Ovary (tissue), 9 donors: ENCODE measurements around the gene MMP25. TPM values are rescaled to one million over a fixed set of nuclear protein-coding genes. Genes with fewer than 3 reads are reported as not detected.

Experiments
- DNase-seq, 5 donors: peaks; one replicate each; pipeline ENCODE4 v3.0.0-alpha.2; 2019 to 2020
- H3K27ac ChIP-seq, 2 donors: fragments of 200-600 bp; one replicate each; pipeline versions ENCODE4 v1.5.1 to v1.8.0; 2019 to 2022
- H3K27me3 ChIP-seq: fragments of 200-600 bp; one replicate; pipeline ENCODE4 v1.8.0; 2022
- H3K36me3 ChIP-seq: fragments of 200-600 bp; sonication (generic); one replicate; pipeline ENCODE4 v1.5.1; 2019
- H3K4me1 ChIP-seq: one replicate; pipeline ENCODE4 v1.8.1; 2013; ENCODE audit warnings: mild to moderate bottlenecking, moderate library complexity; ENCODE audit not compliant: insufficient read depth
- H3K4me3 ChIP-seq: fragments of 200-600 bp; sonication (generic); one replicate; pipeline ENCODE4 v1.5.1; 2017
- H3K9me3 ChIP-seq, 2 donors: fragments of 200-600 bp in 1 of 2; sonication (generic) in 1 of 2; one replicate each; pipeline versions ENCODE4 v1.5.1 to v1.8.1; 2013 to 2019; ENCODE audit warnings: mild to moderate bottlenecking in 1 of 2, moderate library complexity in 1 of 2
- EP300 ChIP-seq: sonication (generic); formaldehyde crosslinking; IDR thresholded peaks from one replicate; pipeline ENCODE4 v1.6.1; 2017; ENCODE audit warnings: antibody characterized with exemption
- POLR2A ChIP-seq: fragments of 450-650 bp; IDR thresholded peaks from one replicate; pipeline ENCODE4 v1.6.1; 2017; ENCODE audit warnings: antibody characterized with exemption, mild to moderate bottlenecking, moderate library complexity
- WGBS, 3 donors: extraction: QIAGEN DNeasy Blood & Tissue Kit in 1 of 3; methylation state at CpG; one replicate each; pipeline versions ENCODE4 v1.1.5 to v1.1.7; 2013 to 2017; 5-methylcytosine and 5-hydroxymethylcytosine counted together
- intact Hi-C, 4 donors: fragments of 100-400 bp; cut with DNase I; formaldehyde crosslinking; loops; one replicate each; pipeline versions ENCODE4 v1.11.0 to v1.15.1; 2022 to 2023
- polyA plus RNA-seq, 2 donors: library from polyadenylated mRNA; stranded (reverse); fragments of 200-250 nt in 1 of 2; fragments of 350-450 nt in 1 of 2; fragmentation: Illumina TruSeq in 1 of 2; extraction: RNeasy Lipid Tissue Mini Kit (QIAGEN cat#74804) in 1 of 2; gene quantifications; one replicate each; pipeline ENCODE4 v1.2.3, GENCODE V29; 2013 to 2014
- total RNA-seq, 7 donors: library from RNA; depleted of rRNA in 2 of 7; stranded (reverse); fragments of >200 nt in 2 of 7; fragmentation: NEBNext Ultra II Directional in 3 of 7; extraction: Animal tissue kit (Norgen Biotek cat#: 25700) in 3 of 7; gene quantifications; one replicate each; pipeline versions ENCODE4 v1.1.0 to v1.2.4, GENCODE V29; 2016 to 2023
- TF ChIP-seq, protein P1 (sequence below), 3 donors: fragments of 450-650 bp in 2 of 3; fragments of 200-600 bp in 1 of 3; IDR thresholded peaks; one replicate each; pipeline versions ENCODE4 v1.5.1 to v1.8.0; 2016 to 2022; ENCODE audit warnings: antibody characterized with exemption in 3 of 3, mild to moderate bottlenecking in 1 of 3
- donor health status: DM: no; HTN: no; CAD: no; lungs with moderate emphysema.
- donor health status: DM: no; HTN: no; CAD: no.
- donor health status: Bipolar disorder and iron deficiency.
- donor health status: DM: yes; HTN: yes; CAD: no.
- donor health status: DM: no; HTN: no; CAD: no.
- donor health status: DM: yes; HTN: yes; CAD: no.

The MMP25 gene
- total and polyA plus RNA-seq, 9 donors, result 0.15 to 0.72 (median 0.59) TPM; not detected in 1

- no peak overlapping the region for H3K4me3 ChIP-seq
- H3K27ac ChIP-seq, result no peak overlapping the region
- H3K36me3 ChIP-seq, result no peaks in the 10 kb centered on the region
- DNase-seq, result peak; percentile 85 to 92 (median 86)
- H3K27me3 ChIP-seq, result peaks cover 8% of the 10 kb centered on the region
- no peaks in the 10 kb centered on the region for H3K9me3 ChIP-seq
- H3K4me1 ChIP-seq, result no peaks in the 10 kb centered on the region
- WGBS, 3 donors, result 5 to 11% (median 9%) methylated on average over 31 to 58 of the region's 58 CpGs
- TF ChIP-seq, protein P1, sequence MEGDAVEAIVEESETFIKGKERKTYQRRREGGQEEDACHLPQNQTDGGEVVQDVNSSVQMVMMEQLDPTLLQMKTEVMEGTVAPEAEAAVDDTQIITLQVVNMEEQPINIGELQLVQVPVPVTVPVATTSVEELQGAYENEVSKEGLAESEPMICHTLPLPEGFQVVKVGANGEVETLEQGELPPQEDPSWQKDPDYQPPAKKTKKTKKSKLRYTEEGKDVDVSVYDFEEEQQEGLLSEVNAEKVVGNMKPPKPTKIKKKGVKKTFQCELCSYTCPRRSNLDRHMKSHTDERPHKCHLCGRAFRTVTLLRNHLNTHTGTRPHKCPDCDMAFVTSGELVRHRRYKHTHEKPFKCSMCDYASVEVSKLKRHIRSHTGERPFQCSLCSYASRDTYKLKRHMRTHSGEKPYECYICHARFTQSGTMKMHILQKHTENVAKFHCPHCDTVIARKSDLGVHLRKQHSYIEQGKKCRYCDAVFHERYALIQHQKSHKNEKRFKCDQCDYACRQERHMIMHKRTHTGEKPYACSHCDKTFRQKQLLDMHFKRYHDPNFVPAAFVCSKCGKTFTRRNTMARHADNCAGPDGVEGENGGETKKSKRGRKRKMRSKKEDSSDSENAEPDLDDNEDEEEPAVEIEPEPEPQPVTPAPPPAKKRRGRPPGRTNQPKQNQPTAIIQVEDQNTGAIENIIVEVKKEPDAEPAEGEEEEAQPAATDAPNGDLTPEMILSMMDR (IDR thresholded peaks at IDR 0.05), result peak in 1 of 3 donors; percentile 52
- no peak for TF ChIP-seq EP300
- intact Hi-C loops, result no loop called here
Measured at GRCh38 chr16:3003582-3004270, 42.6 kb upstream of the MMP25 start.

- Histone ChIP-seq H3K27ac (no peak overlapping the region), H3K9me3 (no peaks in the 10 kb centered on the region), H3K4me3 (no peak overlapping the region), H3K27me3 (peaks cover 8% of the 10 kb centered on the region), H3K36me3 (no peaks in the 10 kb centered on the region), H3K4me1 (no peaks in the 10 kb centered on the region)
- WGBS, 3 donors, result 0 to 1% methylated on average over 35 to 64 of the region's 67 CpGs; no CpG with 5 or more reads in 1 of the 3 donors
- intact Hi-C loops, result no loop called here
- TF ChIP-seq, protein P1 (IDR thresholded peaks at IDR 0.05), result no peak
- TF ChIP-seq EP300, result no peak
- no peak for TF ChIP-seq POLR2A
- no peak for DNase-seq
Measured at GRCh38 chr16:3004319-3004718, 42.0 kb upstream of the MMP25 start.

DNA sequence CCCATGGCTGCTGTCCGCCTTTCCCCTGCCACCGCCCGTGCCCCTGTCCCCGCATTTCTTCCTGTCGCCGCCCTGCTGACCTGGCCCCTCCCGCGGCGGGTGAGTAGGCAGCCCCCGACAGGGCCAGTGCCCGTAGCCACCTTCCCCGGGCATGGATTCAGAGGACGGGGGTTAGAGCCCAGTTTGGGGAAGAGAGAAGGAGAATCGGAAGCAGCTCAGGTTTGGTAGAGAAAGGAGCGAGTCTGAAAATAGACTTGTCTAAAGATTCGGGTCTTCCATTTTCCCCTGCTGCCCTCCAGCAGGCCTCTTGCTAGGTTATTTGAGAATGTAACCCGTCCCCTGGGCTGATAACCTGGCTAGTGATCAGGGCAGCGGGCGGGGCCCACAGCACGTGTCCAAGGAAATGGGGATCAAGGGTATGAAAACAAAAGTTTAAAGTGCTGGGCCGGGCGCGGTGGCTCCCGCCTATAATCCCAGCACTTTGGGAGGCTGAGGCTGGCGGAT is 41.5 kb upstream of the MMP25 start:
- Histone ChIP-seq H3K9me3 (no peaks in the 10 kb centered on the region), H3K4me1 (no peaks in the 10 kb centered on the region), H3K36me3 (no peaks in the 10 kb centered on the region), H3K27ac (no peak overlapping the region), H3K4me3 (no peak overlapping the region), H3K27me3 (peaks cover 8% of the 10 kb centered on the region)
- WGBS, 3 donors, result 7 to 8% (median 8%) methylated on average over 20 to 25 of the region's 25 CpGs
- DNase-seq, result no peak
- intact Hi-C loops, result no loop called here
- TF ChIP-seq EP300, result no peak
- TF ChIP-seq, protein P1 (IDR thresholded peaks at IDR 0.05), result no peak
- no peak for TF ChIP-seq POLR2A

- TF ChIP-seq, protein P1 (IDR thresholded peaks at IDR 0.05), result no peak
- TF ChIP-seq POLR2A (no peak), EP300 (no peak)
- WGBS, 3 donors, result 53 to 58% (median 53%) methylated on average over 13 of the region's 13 CpGs
Measured at GRCh38 chr16:3007059-3007956, 39.1 kb upstream of the MMP25 start.

More at GRCh38 chr16:3007059-3007956, 39.1 kb upstream of the MMP25 start:
- Histone ChIP-seq H3K4me1 (no peaks in the 10 kb centered on the region), H3K9me3 (no peaks in the 10 kb centered on the region), H3K27ac (no peak overlapping the region), H3K4me3 (no peak overlapping the region), H3K27me3 (peaks cover 8% of the 10 kb centered on the region), H3K36me3 (no peaks in the 10 kb centered on the region)
- intact Hi-C loops, result no loop called here
- no peak for DNase-seq
